ENCODE data around the gene KNTC1.

DNA sequence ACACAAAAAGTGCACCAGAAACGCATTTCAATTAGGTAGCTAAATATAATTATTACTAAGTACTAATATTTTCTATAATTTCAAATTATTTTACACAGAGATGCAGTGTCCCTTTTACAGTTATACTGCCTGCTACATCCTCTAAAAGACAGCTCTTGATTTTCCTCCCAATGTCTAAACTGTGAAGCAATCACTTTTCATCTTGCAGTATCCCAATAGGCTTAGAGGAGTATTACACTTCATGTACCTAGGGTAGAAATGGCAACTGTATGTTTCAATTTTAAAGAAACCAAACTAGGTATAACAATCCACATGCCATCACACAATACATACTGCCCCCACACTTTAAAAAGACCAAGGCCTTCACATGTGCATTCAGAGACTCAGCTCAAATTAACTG lies 7.6 kb upstream of the KNTC1 start:
- TF ChIP-seq, protein P1, sequence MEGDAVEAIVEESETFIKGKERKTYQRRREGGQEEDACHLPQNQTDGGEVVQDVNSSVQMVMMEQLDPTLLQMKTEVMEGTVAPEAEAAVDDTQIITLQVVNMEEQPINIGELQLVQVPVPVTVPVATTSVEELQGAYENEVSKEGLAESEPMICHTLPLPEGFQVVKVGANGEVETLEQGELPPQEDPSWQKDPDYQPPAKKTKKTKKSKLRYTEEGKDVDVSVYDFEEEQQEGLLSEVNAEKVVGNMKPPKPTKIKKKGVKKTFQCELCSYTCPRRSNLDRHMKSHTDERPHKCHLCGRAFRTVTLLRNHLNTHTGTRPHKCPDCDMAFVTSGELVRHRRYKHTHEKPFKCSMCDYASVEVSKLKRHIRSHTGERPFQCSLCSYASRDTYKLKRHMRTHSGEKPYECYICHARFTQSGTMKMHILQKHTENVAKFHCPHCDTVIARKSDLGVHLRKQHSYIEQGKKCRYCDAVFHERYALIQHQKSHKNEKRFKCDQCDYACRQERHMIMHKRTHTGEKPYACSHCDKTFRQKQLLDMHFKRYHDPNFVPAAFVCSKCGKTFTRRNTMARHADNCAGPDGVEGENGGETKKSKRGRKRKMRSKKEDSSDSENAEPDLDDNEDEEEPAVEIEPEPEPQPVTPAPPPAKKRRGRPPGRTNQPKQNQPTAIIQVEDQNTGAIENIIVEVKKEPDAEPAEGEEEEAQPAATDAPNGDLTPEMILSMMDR (IDR thresholded peaks at IDR 0.05): no peak
- no peak for TF ChIP-seq POLR2A (IDR thresholded peaks at IDR 0.05)
